ENCODE data around the gene MDGA2.
A peak's percentile ranks its signal among the peaks of the same experiment; 100 is the strongest.

MDGA2 gene

DNA sequence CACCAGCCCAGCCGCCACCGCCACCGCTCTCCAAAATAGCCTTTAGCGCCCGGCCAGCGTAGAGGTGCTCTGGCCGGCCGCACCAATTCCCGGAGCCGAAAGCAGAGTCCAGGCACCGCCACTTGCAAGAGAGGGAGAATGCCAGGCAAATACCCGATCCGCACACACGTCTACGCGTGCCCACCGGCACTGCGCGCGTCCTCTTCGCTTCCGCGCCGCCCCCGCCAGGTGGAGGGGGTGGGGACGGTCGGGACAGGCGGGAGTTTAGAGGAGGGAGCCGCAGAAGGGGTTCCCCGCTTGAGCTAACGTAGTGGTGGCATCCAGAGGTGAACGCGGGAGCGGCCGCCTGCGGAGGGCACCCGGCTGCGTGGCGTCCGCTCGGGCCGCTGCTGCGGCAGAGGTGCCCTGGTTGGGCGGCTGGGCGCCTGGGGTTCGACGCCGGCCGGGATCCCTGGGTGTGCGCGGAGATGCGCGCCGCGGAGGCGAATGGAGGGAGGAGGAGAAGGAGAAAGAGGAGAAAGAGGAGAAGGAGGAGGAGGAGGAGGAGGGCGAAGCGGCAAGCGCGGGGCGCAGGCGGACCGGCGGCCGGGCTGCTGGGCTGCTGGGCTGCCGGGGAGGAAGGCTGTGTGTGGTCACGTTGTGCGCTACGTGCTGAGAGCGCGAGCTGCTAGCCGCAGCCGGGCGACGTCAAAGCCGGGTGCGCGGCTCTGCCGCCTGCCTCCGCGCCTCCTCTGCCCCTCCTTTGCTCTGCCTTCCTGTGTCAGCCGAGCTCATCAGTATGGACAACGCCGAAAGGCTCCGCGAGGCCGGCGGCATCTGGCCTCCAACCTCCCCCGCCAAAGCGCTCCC, at the start of gene MDGA2:
Gene MDGA2 (minus strand): TSS at position 140 of the 849 bp plus-strand sequence.
- no peak for DNase-seq (ENCODE audit: insufficient read length, low spot score)
- FAIRE-seq = no peak
- TF ChIP-seq POLR2A (IDR thresholded peaks at IDR 0.05; ENCODE audit: low read depth, low read length) = no peak

DNA sequence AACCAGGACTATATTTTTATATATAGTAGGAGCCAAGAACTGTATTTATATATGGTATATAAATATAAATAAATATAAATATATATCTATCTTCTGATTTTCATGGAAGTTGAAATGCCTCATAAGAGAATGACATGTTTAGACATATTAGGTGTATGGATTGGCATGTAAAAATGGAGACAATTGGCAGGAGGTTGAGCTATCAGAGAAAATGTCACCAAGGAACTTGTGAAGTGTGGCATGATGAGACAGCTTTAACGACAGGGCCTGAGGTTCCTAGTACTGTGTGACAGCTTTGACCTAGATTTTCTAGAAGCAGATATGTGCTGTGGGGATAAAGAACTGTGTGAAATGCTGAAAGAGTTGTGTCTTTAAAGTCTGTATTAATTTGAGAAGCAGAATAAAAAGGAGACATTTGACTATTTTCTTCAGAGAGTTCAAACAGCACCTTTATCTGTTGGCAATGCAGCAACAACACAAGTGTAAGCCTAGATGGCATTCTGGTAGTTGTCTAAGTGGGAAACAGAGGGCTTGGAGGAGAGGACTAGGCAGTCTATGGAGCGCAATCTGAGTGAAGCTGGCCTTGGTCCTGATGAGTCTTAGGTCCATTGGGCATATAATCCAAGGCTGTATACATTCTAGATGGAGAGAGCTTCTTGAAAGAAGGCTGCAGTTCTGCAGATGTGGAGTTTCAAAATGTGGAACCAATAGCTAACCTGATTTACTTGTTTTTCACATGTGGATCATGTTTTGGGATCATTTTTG, 47.7 kb upstream of the MDGA2 start:
- no peak for DNase-seq (ENCODE audit: insufficient read length, low spot score)
- no peak for FAIRE-seq

DNA sequence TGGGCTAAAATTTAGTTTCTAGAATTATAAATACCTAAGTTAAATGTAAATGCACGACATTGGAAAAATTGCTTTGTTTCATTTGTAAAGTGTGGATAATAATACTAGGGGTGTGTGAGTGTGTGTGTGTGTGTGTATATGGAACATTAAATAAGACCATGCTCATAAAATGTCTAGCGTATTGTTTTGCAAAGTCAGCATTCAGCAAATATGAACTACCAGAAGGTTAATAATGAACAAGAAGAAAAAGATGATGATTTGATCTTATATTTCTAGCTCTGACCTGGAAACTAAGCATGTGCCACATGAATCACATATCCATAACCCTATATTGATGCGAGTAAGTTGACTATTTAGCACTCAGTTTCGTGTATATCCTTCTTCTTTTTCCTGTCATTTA, 44.9 kb upstream of the MDGA2 start:
- FAIRE-seq = no peak
- DNase-seq (ENCODE audit: insufficient read length, low spot score) = no peak
- TF ChIP-seq POLR2A (IDR thresholded peaks at IDR 0.05; ENCODE audit: low read depth, low read length) = no peak

More for the DNA sequence above, 47.7 kb upstream of the MDGA2 start:
- TF ChIP-seq POLR2A (IDR thresholded peaks at IDR 0.05; ENCODE audit: low read depth, low read length) = no peak

DNA sequence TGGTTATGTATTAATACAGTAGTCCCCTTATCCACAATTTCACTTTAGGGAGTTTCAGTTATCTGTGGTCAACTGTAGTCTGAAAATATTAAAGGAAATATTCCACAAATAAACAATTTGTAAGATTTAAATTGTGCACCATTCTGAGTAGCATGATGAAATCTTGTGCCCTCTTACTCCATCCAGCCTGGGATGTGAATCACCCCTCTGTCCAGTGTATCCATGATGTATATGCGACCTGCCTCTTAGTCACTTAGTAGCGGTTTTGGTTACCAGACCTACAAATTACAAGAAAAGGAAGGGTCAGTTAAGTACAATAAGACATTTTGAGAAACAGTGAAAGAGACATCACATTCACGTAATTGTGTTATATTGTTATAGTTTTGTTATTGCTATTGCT, 39.9 kb upstream of the MDGA2 start:
- FAIRE-seq (peak; percentile 96), DNase-seq (ENCODE audit: insufficient read length, low spot score) (no peak)
- TF ChIP-seq POLR2A (IDR thresholded peaks at IDR 0.05; ENCODE audit: low read depth, low read length) = no peak

DNA sequence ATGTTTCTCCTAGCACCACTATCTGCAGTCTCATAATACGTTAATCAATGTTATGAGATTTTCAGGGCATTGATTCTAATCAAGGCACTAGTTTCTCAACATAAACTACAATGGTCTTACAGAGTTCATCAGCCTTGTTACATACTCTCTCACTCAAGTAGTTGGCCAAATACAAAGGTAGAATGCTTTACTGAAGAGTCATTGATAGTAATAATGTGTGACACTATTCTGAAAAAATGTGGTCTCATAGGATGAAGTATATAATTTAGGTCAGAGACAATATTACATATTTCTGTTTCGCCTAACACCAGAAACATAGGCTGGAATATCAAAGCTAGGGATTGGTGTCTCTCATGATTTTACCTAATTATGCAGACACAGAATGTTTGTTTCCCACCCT, 35.2 kb upstream of the MDGA2 start:
- no peak for DNase-seq (ENCODE audit: insufficient read length, low spot score)
- no peak for TF ChIP-seq POLR2A (IDR thresholded peaks at IDR 0.05; ENCODE audit: low read depth, low read length)
- peak; percentile 50 for FAIRE-seq

DNA sequence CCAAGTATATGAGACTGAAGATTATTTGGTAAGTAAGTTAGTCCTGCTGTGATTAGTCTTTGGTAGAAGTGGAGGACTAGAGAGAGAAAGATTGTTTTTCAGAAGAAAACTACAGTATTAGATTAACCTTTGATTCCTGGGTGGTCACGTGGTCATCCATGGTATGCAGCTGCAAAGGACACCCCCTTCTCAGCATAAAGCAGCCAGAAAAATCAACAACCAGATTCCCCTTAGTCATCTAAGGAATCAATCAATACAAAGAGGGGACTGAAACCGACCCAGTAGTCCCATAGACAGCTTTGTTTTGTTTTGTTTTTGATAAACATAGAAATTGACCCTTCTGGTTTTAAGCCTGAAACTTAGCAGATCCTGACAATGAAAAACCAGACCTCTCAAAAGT, 30.3 kb upstream of the MDGA2 start:
- DNase-seq (ENCODE audit: insufficient read length, low spot score) (no peak), FAIRE-seq (no peak)
- no peak for TF ChIP-seq POLR2A (IDR thresholded peaks at IDR 0.05; ENCODE audit: low read depth, low read length)

DNA sequence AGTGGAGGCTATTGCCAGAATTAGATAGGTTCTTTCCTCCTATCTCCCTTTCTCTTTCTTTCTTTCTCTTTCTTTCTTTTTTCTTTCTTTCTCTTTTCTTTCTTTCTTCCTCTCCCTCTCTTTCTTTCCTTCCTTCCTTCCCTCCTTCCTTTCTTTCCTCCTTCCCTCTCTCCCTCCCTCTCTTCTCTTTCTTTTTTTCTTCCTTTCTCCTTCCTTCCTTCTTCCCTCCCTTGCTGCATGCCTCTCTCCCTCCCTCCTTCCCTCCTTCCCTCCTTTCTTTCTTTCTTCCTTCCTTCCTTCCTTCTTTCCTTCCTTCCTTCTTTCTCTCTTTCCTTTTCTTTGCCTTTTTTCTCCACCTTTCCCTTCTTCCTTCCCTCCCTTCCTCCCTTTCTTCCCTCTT, 16.4 kb upstream of the MDGA2 start:
- TF ChIP-seq POLR2A (IDR thresholded peaks at IDR 0.05; ENCODE audit: low read depth, low read length) = no peak
- FAIRE-seq (no peak), DNase-seq (ENCODE audit: insufficient read length, low spot score) (no peak)

DNA sequence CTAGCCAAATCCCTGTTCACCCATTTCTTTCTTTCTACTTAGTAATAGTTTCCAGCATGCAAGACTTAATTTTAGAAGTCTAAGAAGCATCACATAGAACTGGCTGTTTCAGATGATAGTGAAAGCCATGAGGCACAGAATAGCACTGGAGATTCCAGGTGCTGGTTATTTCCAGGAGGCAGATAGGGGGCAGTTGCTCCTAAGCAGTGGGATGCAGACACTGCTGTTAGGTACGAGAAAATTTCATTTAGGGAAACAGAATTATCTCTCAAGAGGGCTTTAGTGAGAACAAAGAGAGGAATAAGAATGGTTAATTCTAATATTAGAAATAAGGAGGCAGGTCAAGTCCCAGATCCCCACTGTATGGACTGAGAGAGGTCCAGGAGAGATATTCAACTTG, 3.6 kb upstream of the MDGA2 start:
- TF ChIP-seq POLR2A (IDR thresholded peaks at IDR 0.05; ENCODE audit: low read depth, low read length) = no peak
- FAIRE-seq = no peak
- DNase-seq (ENCODE audit: insufficient read length, low spot score) = no peak

DNA sequence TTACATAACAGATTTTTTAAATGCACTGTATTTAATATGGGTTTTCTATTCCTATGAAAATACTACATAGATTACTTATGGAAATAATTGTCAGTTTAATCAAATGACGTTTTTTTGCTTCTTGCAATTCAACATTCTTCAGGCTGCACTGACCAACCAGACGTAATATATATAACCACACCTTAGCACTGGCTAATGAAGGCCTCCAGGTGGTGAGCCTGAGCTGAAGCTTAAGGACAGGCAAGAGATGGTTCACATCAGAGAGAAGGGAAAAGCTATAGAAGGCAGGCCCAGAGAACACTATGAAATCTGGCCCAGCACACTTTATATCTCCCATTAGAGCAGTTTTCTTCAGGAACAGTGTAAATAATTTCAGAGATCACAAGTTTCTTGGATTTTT, 2.8 kb upstream of the MDGA2 start:
- DNase-seq (ENCODE audit: insufficient read length, low spot score) (no peak), FAIRE-seq (no peak)
- TF ChIP-seq POLR2A (IDR thresholded peaks at IDR 0.05; ENCODE audit: low read depth, low read length) = no peak

DNA sequence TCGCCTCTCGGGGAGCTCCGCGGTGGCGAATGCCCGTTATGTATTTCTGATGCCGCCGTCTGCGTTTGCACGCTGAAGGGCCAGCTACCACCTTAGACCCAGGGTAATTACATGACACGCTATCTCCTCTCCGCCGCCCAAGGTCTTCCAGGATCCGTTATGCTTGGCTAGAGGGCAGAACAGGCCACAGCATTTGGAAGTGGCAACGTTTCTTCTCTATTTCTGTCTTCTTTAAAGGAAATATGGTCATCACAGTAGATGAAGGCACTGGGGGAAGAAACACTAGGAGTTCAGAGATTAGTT, 861 bp upstream of the MDGA2 start:
- DNase-seq (ENCODE audit: insufficient read length, low spot score) (no peak), FAIRE-seq (no peak)
- TF ChIP-seq POLR2A (IDR thresholded peaks at IDR 0.05; ENCODE audit: low read depth, low read length) = no peak

DNA sequence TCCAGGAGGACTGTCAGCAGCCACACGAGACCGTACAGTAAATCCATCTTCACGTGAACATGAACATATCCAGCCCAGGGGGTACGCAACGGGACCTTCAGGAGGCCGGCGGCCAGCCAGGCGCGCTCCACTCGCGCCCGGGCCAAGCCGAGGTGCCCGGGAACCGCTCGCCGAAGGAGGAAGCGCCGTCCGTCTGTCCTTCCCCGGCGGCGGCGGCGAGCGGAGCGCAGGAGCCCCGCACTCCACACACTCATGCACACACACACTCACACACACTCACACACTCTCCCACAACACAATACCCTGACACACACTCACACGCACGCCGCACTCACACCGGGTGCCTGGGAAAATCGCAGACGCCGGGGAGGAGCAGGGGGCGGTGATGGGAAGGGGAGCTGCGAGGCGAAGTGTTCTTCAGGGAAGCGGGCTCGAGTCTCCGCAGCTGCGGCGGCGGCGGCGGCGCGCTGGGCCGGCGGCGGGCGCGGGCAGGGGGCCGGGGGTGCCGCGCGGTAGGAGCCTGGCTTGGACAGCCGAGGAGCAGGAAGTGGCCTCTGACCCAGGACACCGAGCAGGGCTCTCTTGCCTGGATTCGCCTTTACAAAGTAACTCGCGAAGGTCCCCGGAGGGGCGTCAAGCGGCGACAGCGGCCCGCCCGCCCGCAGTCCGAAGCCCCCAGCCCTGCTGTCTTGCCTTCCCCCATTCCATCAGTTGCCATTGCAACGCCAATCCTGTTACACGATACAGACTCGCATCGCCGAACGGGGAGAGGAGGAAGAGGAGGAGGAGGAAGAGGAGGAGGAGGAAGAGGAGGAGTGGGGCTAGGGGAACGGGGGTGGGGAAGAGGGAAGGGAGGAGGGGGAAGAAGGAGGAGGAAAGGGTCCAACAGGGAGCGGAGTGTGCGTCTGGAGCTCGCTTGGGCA, 601 bp downstream of the MDGA2 start:
- DNase-seq (ENCODE audit: insufficient read length, low spot score) = no peak
- FAIRE-seq = no peak
- no peak for TF ChIP-seq POLR2A (IDR thresholded peaks at IDR 0.05; ENCODE audit: low read depth, low read length)

DNA sequence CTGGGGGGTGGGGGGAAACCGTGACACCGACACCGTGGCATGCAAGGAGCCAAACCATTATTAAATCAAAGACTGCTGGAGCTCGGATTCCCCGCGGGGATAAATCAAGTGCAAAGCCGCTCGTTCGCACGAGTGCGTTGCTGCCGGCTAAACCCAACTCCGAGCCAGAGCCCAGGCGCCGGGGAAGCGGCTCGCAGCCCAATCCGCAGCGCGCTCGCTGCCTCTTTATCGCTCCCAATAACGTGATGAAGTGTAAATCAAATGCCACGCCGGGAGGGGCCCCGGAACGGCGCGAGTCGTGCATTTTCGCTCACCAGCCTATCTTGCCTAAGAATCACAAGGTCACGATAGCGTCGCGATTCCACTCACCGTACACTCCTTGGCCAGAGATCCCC, 1.3 kb downstream of the MDGA2 start:
- no peak for TF ChIP-seq POLR2A (IDR thresholded peaks at IDR 0.05; ENCODE audit: low read depth, low read length)
- DNase-seq (ENCODE audit: insufficient read length, low spot score) (no peak), FAIRE-seq (no peak)

DNA sequence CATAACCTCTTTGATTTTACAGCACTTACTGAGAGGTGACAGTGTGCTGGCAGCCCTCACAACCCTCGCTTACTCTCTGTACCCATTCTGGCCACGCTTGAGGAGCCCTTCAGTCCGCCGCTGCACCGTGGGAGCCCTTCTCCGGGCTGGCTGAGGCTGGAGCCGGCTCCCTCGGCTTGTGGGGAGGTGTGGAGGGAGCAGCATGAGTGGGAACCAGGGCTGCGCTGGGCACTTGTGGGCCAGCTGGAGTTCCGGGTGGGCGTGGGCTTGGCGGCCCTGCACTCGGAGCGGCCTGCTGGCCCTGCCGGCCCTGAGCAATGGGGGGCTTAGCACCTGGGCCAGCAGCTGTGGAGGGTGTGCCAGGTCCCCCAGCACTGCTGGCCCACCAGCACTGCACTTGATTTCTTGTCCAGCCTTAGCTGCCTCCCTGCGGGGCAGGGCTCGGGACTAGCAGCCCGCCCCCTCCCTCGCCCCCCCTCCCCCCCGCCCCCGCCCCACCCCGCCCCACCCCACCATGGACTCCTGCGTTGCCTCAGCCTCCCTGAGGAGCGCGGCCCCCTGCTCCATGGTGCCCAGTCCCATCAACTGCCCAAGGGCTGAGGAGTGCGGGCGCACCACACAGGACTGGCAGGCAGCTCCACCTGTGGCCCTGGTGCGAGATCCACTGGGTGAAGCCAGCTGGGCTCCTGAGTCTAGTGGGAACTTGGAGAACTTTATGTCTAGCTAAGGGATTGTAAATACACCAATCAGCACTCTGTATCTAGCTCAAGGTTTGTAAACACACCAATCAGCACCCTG, 9.9 kb downstream of the MDGA2 start:
- no peak for TF ChIP-seq POLR2A (IDR thresholded peaks at IDR 0.05; ENCODE audit: low read depth, low read length)
- DNase-seq (ENCODE audit: insufficient read length, low spot score) = no peak
- FAIRE-seq = no peak
